Trophoblast cell (in vitro differentiated cells and primary cell): ENCODE data around the gene CGREF1.
A peak's percentile ranks its signal among the peaks of the same experiment; 100 is the strongest.

Source experiments
- DNase-seq, 2 donors: peaks; one replicate each; pipeline ENCODE4 v3.0.0-alpha.2; 2016
- H2AFZ ChIP-seq: 2 replicates; pipeline ENCODE4 v1.6.1; 2013; ENCODE audit warnings: low read length, moderate library complexity, mild to moderate bottlenecking; ENCODE audit not compliant: insufficient read depth, poor library complexity
- H2AK5ac ChIP-seq: 2 replicates; pipeline ENCODE4 v1.6.1; 2013; ENCODE audit warnings: mild to moderate bottlenecking, low read length
- H2BK120ac ChIP-seq: 2 replicates; pipeline ENCODE4 v1.6.1; 2013; ENCODE audit warnings: low read length, mild to moderate bottlenecking, moderate library complexity; ENCODE audit not compliant: insufficient read depth, poor library complexity
- H2BK12ac ChIP-seq: 2 replicates; pipeline ENCODE4 v1.6.1; 2013; ENCODE audit warnings: mild to moderate bottlenecking, low read length, moderate library complexity
- H2BK5ac ChIP-seq: 2 replicates; pipeline ENCODE4 v1.6.1; 2013; ENCODE audit warnings: low read length, low read depth, moderate library complexity, mild to moderate bottlenecking; ENCODE audit not compliant: poor library complexity
- H3K14ac ChIP-seq: 2 replicates; pipeline ENCODE4 v1.6.1; 2013; ENCODE audit warnings: mild to moderate bottlenecking, low read length
- H3K18ac ChIP-seq: 2 replicates; pipeline ENCODE4 v1.6.1; 2013; ENCODE audit warnings: mild to moderate bottlenecking, low read length
- H3K23ac ChIP-seq: 2 replicates; pipeline ENCODE4 v1.6.1; 2013; ENCODE audit warnings: low read length
- H3K27ac ChIP-seq: 2 replicates; pipeline ENCODE4 v1.5.1; 2013; ENCODE audit warnings: low read depth, mild to moderate bottlenecking, inconsistent platforms, low read length, moderate library complexity
- H3K27me3 ChIP-seq: 2 replicates; pipeline ENCODE4 v1.6.1; 2013; ENCODE audit warnings: inconsistent platforms, mild to moderate bottlenecking, low read length, moderate library complexity; ENCODE audit not compliant: insufficient read depth
- H3K36me3 ChIP-seq, 2 experiments: 1 replicate in 1 of 2; 2 replicates in 1 of 2; pipeline ENCODE4 v1.6.1; 2013; ENCODE audit warnings: low read length in 2 of 2, mild to moderate bottlenecking in 2 of 2, moderate library complexity in 1 of 2; ENCODE audit not compliant: insufficient read depth in 2 of 2, control insufficient read depth in 1 of 2
- H3K4ac ChIP-seq: 2 replicates; pipeline ENCODE4 v1.6.1; 2013; ENCODE audit warnings: low read depth, mild to moderate bottlenecking, low read length, moderate library complexity
- H3K4me1 ChIP-seq, 2 experiments: 1 replicate in 1 of 2; 2 replicates in 1 of 2; pipeline ENCODE4 v1.6.1; 2013; ENCODE audit warnings: low read length in 2 of 2, mild to moderate bottlenecking in 2 of 2, moderate library complexity in 1 of 2; ENCODE audit not compliant: insufficient read depth in 2 of 2, control insufficient read depth in 1 of 2
- H3K4me2 ChIP-seq: 2 replicates; pipeline ENCODE4 v1.6.1; 2013; ENCODE audit warnings: inconsistent platforms, mild to moderate bottlenecking, low read length, moderate library complexity
- H3K4me3 ChIP-seq: 2 replicates; pipeline ENCODE4 v1.5.1; 2013; ENCODE audit warnings: mild to moderate bottlenecking, low read depth, low read length, inconsistent platforms
- H3K79me1 ChIP-seq: one replicate; pipeline ENCODE4 v1.6.1; 2013; ENCODE audit warnings: low read length
- H3K79me2 ChIP-seq: 2 replicates; pipeline ENCODE4 v1.6.1; 2013; ENCODE audit warnings: low read length, mild to moderate bottlenecking; ENCODE audit not compliant: control insufficient read depth, insufficient read depth, poor library complexity
- H3K9ac ChIP-seq: 2 replicates; pipeline ENCODE4 v1.6.1; 2013; ENCODE audit warnings: mild to moderate bottlenecking, low read length
- H3K9me3 ChIP-seq: 2 replicates; pipeline ENCODE4 v1.6.1; 2013; ENCODE audit warnings: low read depth, mild to moderate bottlenecking, control low read depth, inconsistent platforms, low read length; ENCODE audit not compliant: insufficient read depth
- H4K12ac ChIP-seq: 2 replicates; pipeline ENCODE4 v1.6.1; 2013; ENCODE audit warnings: low read depth, mild to moderate bottlenecking, low read length, moderate library complexity
- H4K8ac ChIP-seq: 2 replicates; pipeline ENCODE4 v1.6.1; 2013; ENCODE audit warnings: low read depth, mild to moderate bottlenecking, low read length, moderate library complexity
- H4K91ac ChIP-seq: one replicate; pipeline ENCODE4 v1.6.1; 2013; ENCODE audit warnings: low read depth, mild to moderate bottlenecking, low read length, moderate library complexity
- WGBS: extraction: QIAGEN DNeasy Blood & Tissue Kit; methylation state at CpG from one replicate; pipeline ENCODE4 v1.1.7; 2013; ENCODE audit warnings: missing lambda C conversion rate; ENCODE audit not compliant: insufficient read length, insufficient coverage; ENCODE audit errors: extremely low coverage; 5-methylcytosine and 5-hydroxymethylcytosine counted together

CGREF1 gene

DNA sequence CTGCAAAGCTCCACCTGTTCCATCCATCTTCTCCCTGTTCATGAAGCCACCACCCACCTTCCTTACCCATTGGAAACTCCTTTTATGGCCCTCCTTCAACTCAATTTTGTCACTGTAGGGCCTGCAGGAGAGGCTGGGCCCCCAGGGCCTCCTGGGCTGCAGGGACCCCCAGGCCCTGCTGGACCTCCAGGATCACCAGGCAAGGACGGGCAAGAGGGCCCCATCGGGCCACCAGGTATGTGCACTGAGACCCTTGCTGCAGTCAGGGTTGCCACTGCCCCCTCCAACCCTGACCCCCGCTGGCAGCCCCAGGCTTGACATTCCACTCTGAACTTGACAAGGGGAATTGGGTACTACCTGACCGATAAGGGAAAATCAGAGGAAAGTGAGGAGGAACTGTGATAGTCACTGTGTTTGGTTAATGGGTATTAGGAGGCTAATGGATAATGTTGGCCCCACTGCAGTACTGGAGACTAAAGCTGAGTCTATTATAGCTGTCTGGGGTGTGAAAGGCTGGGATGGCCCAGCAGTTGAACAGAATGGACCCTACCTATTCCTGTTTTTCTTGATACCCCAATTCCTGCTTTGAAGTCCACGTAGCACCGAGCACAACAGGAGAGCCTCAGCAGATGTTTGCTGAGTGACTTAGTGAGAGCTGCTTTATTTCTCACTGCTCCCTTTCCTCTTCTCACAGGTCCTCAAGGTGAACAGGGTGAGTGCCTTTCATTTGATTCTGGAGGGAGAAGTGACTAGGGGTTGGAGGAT is 34.4 kb downstream of the CGREF1 start:
- Histone ChIP-seq H4K91ac (no peak overlapping the region), H3K18ac (no peak overlapping the region), H3K9ac (no peak overlapping the region), H3K4me2 (no peak overlapping the region), H2AK5ac (no peak overlapping the region), H3K27me3 (no peaks in the 10 kb centered on the region), H4K8ac (no peak overlapping the region), H3K4ac (no peak overlapping the region), H3K4me1 (peaks cover 8 to 19% of the 10 kb centered on the region in 2 experiments), H3K36me3 (no peaks in the 10 kb centered on the region), H2BK5ac (no peak overlapping the region), H3K4me3 (no peak overlapping the region), H3K79me2 (peaks cover 8% of the 10 kb centered on the region), H4K12ac (no peak overlapping the region), H3K79me1 (peaks cover 12% of the 10 kb centered on the region), H3K23ac (no peak overlapping the region), H2BK120ac (no peak overlapping the region), H2BK12ac (no peak overlapping the region), H3K14ac (no peak overlapping the region), H3K27ac (no peak overlapping the region), H2AFZ (no peak overlapping the region), H3K9me3 (no peaks in the 10 kb centered on the region)
- WGBS, result no CpG with 5 or more reads among the region's 6 CpGs
- no peak for DNase-seq

DNA sequence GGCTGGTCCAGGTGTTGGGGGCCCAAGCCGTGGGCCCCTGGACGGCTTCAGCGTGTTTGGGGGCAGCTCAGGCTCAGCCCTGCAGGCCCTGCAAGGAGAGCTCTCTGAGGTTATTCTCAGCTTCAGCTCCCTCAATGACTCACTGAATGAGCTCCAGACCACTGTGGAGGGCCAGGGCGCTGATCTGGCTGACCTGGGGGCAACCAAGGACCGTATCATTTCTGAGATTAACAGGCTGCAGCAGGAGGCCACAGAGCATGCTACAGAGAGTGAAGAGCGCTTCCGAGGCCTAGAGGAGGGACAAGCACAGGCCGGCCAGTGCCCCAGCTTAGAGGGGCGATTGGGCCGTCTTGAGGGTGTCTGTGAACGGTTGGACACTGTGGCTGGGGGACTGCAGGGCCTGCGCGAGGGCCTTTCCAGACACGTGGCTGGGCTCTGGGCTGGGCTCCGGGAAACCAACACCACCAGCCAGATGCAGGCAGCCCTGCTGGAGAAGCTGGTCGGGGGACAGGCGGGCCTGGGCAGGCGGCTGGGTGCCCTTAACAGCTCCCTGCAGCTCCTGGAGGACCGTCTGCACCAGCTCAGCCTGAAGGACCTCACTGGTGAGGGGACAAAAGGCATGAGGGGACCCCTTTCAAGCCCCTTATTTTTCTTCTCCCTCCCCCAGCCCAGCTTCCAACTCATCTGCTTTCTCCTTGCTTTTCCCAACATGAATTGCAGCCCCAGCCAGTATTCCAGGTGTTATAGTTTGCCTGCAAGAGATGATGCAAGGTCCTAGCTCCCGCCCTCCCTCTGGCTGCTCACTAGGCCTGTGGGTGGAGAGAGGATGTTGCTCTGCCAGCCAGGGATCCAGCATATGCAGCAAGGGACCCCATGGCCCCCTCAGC is 35.3 kb downstream of the CGREF1 start:
- H3K9me3 ChIP-seq, result no peaks in the 10 kb centered on the region
- H2BK12ac ChIP-seq, result no peak overlapping the region
- no peak overlapping the region for H4K8ac ChIP-seq
- no peaks in the 10 kb centered on the region for H3K27me3 ChIP-seq
- no peak overlapping the region for H3K4ac ChIP-seq
- peaks cover 12% of the 10 kb centered on the region for H3K79me1 ChIP-seq
- no peak overlapping the region for H3K4me3 ChIP-seq
- DNase-seq, result no peak
- no peak overlapping the region for H2BK120ac ChIP-seq
- no peak overlapping the region for H2BK5ac ChIP-seq
- no peak overlapping the region for H3K4me2 ChIP-seq
- peaks cover 8 to 19% of the 10 kb centered on the region in 2 experiments for H3K4me1 ChIP-seq
- H4K91ac ChIP-seq, result no peak overlapping the region
- H2AFZ ChIP-seq, result no peak overlapping the region
- H3K36me3 ChIP-seq, result no peaks in the 10 kb centered on the region
- H3K9ac ChIP-seq, result no peak overlapping the region
- no peak overlapping the region for H3K18ac ChIP-seq
- no CpG with 5 or more reads among the region's 20 CpGs for WGBS
- H3K79me2 ChIP-seq, result peaks cover 8% of the 10 kb centered on the region
- no peak overlapping the region for H3K23ac ChIP-seq
- peak overlapping the region; percentile 53 for H2AK5ac ChIP-seq
- H3K27ac ChIP-seq, result no peak overlapping the region
- H4K12ac ChIP-seq, result no peak overlapping the region
- no peak overlapping the region for H3K14ac ChIP-seq

DNA sequence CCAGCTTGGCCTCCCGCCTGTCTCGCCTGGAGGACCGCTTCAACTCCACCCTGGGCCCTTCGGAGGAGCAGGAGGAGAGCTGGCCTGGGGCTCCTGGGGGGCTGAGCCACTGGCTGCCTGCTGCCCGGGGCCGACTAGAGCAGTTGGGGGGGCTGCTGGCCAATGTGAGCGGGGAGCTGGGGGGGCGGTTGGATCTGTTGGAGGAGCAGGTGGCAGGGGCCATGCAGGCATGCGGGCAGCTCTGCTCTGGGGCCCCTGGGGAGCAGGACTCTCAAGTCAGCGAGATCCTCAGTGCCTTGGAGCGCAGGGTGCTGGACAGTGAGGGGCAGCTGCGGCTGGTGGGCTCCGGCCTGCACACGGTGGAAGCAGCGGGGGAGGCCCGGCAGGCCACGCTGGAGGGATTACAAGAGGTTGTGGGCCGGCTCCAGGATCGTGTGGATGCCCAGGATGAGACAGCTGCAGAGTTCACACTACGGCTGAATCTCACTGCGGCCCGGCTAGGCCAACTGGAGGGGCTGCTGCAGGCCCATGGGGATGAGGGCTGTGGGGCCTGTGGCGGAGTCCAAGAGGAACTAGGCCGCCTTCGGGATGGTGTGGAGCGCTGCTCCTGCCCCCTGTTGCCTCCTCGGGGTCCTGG is 36.0 kb downstream of the CGREF1 start:
- Histone ChIP-seq H4K91ac (no peak overlapping the region), H3K27ac (no peak overlapping the region), H2BK120ac (no peak overlapping the region), H3K4me1 (peaks cover 8 to 19% of the 10 kb centered on the region in 2 experiments), H2BK12ac (no peak overlapping the region), H4K8ac (no peak overlapping the region), H3K14ac (no peak overlapping the region), H3K4me2 (no peak overlapping the region), H4K12ac (no peak overlapping the region), H3K9ac (no peak overlapping the region), H3K79me1 (peaks cover 12% of the 10 kb centered on the region), H3K27me3 (no peaks in the 10 kb centered on the region), H2AK5ac (no peak overlapping the region), H3K36me3 (no peaks in the 10 kb centered on the region), H2BK5ac (no peak overlapping the region), H3K9me3 (no peaks in the 10 kb centered on the region), H3K23ac (no peak overlapping the region), H3K4ac (no peak overlapping the region), H2AFZ (no peak overlapping the region), H3K79me2 (peaks cover 8% of the 10 kb centered on the region), H3K18ac (no peak overlapping the region), H3K4me3 (no peak overlapping the region)
- no CpG with 5 or more reads among the region's 27 CpGs for WGBS
- DNase-seq, result no peak

DNA sequence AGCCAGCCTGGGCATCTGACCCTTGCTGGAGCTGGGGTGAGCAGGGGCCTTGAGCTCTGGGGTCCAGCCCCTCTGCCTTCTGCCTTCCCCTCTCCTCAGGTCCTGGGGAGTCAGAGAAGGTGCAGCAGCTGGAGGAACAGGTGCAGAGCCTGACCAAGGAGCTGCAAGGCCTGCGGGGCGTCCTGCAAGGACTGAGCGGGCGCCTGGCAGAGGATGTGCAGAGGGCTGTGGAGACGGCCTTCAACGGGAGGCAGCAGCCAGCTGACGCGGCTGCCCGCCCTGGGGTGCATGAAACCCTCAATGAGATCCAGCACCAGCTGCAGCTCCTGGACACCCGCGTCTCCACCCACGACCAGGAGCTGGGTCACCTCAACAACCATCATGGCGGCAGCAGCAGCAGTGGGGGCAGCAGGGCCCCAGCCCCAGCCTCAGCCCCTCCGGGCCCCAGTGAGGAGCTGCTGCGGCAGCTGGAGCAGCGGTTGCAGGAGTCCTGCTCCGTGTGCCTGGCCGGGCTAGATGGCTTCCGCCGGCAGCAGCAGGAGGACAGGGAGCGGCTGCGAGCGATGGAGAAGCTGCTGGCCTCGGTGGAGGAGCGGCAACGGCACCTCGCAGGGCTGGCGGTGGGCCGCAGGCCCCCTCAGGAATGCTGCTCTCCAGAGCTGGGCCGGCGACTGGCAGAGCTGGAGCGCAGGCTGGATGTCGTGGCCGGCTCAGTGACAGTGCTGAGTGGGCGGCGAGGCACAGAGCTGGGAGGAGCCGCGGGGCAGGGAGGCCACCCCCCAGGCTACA is 36.8 kb downstream of the CGREF1 start:
- no peaks in the 10 kb centered on the region for H3K27me3 ChIP-seq
- H2AFZ ChIP-seq, result no peak overlapping the region
- peak overlapping the region; percentile 67 for H2AK5ac ChIP-seq
- no peak overlapping the region for H2BK5ac ChIP-seq
- H3K79me2 ChIP-seq, result peaks cover 8% of the 10 kb centered on the region
- H3K18ac ChIP-seq, result no peak overlapping the region
- H3K23ac ChIP-seq, result no peak overlapping the region
- no peak overlapping the region for H3K9ac ChIP-seq
- no peak overlapping the region for H3K4me2 ChIP-seq
- H4K12ac ChIP-seq, result no peak overlapping the region
- H3K36me3 ChIP-seq, result no peaks in the 10 kb centered on the region
- peak overlapping the region; percentile 37 for H2BK12ac ChIP-seq
- no peak overlapping the region for H3K27ac ChIP-seq
- H3K4me1 ChIP-seq, result peaks cover 8 to 18% of the 10 kb centered on the region in 2 experiments
- H4K91ac ChIP-seq, result peak overlapping the region; percentile 7
- no peak overlapping the region for H3K4ac ChIP-seq
- no CpG with 5 or more reads among the region's 38 CpGs for WGBS
- H2BK120ac ChIP-seq, result no peak overlapping the region
- H3K14ac ChIP-seq, result no peak overlapping the region
- DNase-seq, result no peak
- peaks cover 12% of the 10 kb centered on the region for H3K79me1 ChIP-seq
- no peak overlapping the region for H3K4me3 ChIP-seq
- peak overlapping the region; percentile 61 for H4K8ac ChIP-seq
- H3K9me3 ChIP-seq, result no peaks in the 10 kb centered on the region
